COLO829 (cell line): Measurements from ENCODE around the gene MSRB1.

Experiments
- DNase-seq: peaks from one replicate; pipeline ENCODE4 v3.0.0; 2012; ENCODE audit warnings: low spot score

Gene MSRB1

DNA sequence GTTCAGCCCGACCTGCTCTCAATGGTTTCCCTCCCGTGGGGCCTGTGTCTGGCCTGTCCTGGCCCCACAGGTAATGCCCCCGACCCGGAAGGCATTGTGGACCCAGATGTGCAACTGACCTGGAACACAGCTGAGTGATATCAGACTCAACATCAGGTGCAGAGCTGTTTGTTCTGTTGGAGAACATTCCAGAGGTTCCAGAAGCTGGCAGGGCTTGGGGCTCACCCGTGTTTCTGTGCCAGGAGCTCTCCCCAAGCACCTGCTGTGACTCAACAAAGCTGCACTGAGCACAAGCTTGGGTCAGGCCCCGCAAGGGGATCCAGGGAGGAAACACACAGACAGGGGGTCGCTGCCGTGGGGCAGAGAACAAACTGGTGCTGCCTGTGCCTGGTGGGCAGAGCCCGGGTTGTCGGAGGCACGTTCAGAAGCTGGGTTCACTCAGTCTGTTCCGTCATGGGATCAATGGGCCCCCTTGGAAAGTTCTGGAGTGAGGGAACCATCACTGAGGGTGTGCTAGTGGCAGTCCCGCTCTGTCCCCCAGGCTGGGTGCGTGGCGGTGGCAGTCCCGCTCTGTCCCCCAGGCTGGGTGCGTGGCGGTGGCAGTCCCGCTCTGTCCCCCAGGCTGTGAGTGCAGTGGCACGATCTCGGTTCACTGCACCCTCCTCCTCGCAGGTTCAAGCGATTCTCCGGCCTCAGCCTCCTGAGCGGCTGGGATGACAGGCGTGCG, 46.9 kb downstream of the MSRB1 start:
- no peak for DNase-seq

DNA sequence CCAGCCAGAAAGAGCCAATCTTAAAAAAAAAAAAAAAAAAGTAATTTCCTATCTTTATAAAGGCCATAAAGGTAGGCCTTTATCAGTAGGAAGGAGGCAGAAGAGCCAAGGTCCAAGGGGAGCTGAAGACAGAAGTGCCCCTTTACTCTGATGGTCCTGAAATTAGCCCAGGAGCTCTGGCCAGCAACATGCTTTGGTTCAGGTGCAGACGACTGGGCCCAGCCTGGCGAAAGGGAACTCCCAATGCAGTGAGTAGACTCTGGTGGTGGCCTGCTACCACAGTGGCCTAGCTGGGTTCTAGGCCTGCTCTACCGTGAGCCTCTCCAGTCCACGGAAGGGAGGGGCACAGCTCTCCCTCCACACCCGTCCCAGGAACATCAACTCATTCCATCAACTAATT, 47.9 kb downstream of the MSRB1 start:
- no peak for DNase-seq

GRCh38 chr16:1890708-1891050, 52.3 kb downstream of the MSRB1 start:
- no peak for DNase-seq

DNA sequence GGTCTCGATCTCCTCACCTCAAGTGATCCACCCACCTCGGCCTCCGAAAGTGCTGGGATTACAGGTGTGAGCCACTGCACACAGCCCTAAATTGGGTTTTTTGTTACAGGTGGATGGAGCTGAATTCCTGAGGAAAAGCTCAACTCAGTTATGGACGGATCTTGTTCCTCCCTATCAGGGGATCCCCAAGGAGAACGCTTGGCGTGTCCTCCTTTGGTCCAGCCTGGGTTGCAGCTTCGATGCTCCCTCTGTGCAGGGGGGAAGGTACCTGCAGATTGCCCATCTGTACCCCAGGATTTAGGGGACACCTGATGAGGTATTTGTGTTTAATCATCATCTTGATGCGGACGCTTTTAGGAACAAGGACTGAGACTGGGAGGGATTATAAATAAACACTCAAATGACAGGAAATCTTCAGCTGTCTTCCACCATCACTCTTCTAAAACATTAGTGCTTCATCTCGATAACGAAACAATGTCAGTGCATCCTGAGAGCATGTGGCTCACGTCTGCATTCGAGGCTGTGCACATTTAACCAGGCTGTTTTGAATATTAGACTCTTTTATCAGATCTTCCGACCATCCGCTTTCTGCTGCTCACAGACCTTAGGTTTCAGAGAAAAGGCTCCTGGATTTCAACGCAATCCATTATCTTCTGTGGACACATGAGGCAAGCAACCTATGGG, 52.8 kb downstream of the MSRB1 start:
- DNase-seq, result no peak
